ENCODE results near the gene CDK12. TPM values are rescaled to one million over a fixed set of nuclear protein-coding genes. Genes with fewer than 3 reads are reported as not detected.
A peak's percentile ranks its signal among the peaks of the same experiment; 100 is the strongest.
"Not testable (repeated sequence)": the region's sequence is repeated elsewhere in the genome, so short reads cannot be mapped to it uniquely, and the experiment has no call there.

CDK12 gene
- total RNA-seq = 28.6 and 29.9 TPM in 2 replicates
- polyA plus RNA-seq (2012) = 17.0 TPM

DNA sequence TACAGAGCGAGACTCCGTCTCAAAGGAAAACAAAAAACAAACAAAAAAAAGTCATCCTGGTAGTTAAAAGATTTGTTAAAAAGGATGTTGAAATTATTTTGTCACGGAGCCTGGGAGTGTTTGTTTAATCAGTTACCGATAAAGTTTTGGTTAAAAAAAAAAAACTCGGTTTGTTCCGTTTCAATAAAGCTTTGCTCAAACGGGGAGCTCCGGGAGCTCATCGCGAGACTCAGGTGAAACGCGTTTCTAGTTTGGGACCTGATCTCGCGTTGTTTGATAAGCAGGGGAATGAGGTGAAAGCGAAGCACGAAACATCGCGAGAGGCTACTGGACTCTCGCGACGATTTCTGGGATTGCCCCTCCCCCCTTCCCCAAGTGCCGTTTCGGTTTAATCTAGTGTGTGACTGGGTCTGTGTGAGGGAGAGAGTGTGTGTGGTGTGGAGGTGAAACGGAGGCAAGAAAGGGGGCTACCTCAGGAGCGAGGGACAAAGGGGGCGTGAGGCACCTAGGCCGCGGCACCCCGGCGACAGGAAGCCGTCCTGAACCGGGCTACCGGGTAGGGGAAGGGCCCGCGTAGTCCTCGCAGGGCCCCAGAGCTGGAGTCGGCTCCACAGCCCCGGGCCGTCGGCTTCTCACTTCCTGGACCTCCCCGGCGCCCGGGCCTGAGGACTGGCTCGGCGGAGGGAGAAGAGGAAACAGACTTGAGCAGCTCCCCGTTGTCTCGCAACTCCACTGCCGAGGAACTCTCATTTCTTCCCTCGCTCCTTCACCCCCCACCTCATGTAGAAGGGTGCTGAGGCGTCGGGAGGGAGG lies at the start of gene CDK12:
Gene CDK12, plus strand, starts transcription at position 374 of the 813 bp plus-strand sequence. CDS start 586 bp downstream, outside the sequence.
- peak; percentile 100 for DNase-seq (ENCODE audit: low read depth)

DNA sequence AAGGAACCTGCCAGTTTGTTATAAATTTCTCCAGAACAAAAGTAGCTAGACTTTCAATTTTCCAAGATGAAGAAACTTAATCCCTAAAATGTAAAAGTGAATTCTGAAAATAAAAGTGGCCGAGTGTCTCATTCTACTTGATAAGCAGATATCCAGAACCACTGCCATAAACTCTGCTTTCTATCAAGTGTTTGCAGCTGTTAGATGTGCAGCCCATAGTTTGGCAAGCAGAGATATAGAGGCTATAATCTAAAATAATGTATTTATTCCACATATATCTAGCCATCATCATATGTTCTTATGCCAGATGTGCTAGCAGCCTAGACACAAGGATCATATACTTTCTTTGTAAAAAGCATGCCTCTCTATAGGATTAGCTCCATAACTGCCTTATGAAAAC lies 45.1 kb upstream of the CDK12 start:
- no peak for DNase-seq (ENCODE audit: low read depth)

DNA sequence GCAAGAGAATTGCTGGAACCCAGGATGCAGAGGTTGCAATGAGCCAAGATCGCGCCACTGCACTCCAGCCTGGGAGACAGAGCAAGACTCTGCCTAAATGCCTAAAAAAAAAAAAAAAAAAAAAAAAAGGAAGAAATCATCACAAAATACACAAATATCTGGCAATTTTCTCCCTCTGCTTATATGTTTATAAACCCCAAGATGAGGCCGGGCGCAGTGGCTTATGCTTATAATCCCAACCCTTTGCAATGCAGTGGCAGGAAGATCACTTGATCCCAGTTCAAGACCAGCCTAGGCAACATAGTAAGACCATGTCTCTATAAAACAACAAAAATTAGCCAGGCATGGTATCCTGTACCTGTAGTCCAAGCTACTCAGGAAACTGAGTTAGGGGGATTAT lies 31.7 kb upstream of the CDK12 start:
- DNase-seq (ENCODE audit: low read depth) = no peak

DNA sequence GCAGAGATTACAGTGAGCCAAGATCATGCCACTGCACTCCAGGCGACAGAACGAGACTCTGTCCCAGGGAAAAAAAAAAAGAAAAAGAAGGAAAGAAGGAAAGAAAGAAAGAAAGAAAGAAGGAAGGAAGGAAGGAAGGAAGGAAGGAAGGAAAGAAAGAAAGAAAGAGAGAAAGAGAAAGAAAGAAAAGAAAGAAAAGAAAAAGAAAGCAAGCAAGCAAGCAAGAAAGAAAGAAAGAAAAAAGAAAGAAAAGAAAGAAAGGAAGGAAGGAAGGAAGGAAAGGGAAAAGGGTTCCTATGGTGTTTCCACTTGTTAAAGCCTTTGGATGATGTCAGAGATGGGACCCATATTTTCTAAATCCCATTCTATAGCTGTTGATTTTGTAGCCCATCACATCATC lies 21.4 kb upstream of the CDK12 start:
- DNase-seq (ENCODE audit: low read depth) = not testable (repeated sequence)

DNA sequence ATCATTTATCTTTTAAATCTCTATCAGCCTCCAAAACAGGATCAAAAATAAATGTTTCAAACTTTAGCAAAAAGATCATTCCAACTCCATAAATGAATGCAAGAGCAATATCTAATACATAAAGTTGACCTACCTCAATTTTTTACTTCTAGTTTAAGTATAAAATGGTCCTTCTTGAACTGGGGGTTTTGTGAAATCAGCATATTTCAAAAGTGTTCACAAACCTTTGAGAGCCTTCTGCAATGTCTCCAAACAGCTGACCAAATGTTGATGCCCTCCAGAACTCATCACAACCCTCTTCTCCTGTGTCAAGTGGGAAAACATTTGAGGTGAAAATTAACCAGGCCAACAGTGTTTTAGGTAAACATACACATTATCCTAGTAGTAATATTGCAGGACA lies 18.0 kb upstream of the CDK12 start:
- DNase-seq (ENCODE audit: low read depth) = no peak

DNA sequence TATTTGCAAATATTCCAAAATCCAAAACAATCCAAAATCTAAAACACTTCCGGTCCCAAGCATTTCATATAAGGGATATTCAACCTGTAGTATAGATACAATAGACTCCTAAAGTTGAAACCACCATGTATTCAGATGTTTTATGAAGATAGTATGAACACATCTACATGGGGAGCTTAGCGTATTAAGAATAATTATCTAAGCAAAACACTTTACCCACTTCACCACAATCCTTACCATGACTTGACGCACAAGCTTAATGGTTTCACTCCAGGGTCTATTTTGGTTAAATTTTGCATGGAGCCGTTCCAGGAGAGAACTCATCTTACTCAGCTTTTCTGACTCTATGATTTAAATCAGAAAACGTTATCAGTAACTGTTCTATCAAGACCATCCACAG lies 13.7 kb upstream of the CDK12 start:
- no peak for DNase-seq (ENCODE audit: low read depth)

DNA sequence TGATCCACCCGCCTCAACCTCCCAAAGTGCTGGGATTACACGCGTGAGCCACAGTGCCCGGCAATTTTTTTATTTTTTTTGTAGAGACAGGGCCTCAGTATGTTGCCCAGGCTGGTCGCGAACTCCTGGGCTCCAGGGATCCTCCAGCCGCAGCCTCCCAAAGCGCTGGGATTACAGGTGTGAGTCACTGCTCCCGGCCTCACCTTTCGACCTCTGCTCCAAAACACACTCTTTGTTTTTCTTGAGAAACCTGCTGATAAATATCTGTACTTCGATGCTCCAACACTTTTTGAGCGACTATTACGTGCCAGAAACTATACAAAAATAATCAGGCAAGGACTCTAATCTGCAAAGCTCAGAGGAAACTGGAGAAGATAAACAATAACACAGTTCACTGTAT lies 11.2 kb upstream of the CDK12 start:
- no peak for DNase-seq (ENCODE audit: low read depth)

DNA sequence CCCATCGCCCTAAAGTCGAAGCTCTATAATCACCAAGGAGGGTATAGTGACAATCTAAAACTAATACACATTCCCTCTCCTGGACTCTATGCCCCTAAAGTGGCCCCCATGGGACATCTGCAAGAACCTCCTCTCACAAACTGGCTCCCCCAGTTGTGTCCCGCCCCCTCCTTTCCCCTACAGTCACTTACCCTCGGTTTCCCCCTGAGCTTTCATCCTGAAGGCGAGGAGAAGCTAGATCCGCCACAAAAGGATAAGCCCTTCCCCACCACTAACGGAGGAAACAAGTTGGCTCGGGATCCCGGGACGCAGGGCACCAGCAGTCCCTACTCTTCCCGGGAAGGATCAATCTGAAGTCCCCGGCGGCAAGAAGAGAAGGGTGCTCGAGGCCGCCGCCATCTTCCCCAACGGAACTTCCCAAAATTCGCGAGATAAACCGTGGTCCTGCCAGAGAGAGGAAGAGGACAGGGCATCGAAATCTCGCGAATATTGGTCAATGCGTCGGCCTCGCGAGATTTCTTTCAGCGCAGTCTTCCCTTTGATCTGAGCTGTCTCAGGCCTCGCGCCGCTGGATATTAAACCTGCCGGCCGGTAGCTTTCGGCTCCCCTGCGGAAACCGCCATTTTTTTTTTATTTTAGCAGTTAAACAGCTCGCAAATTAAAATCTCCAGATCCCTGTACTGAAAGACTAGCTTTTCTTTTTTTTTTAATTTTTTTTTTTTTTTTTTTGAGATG lies 10.3 kb upstream of the CDK12 start, which contains the start of gene MED1:
Gene MED1, minus strand, starts transcription at position 417 of the 735 bp plus-strand sequence. Its CDS starts 201 bp downstream, at position 216.
- DNase-seq (ENCODE audit: low read depth) = peak; percentile 99

DNA sequence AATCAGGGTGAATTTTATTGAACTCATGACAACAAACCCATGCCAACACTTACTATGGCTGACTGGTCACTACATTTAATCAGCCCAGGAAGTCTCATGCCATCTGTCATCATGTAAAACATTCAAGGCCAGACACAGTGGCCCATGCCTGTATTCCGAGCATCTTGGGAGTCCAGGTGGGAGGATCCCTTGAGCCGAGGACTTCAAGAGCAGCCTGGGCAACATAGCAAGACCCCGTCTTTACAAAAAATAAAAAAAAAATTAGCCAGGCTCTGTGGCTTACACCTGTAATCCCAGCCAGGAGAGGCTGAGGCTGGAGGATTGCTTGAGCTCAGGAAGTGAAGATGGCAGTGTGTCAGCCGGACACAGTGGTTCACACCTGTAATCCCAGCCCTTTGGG lies 5.4 kb upstream of the CDK12 start:
- DNase-seq (ENCODE audit: low read depth) = no peak

DNA sequence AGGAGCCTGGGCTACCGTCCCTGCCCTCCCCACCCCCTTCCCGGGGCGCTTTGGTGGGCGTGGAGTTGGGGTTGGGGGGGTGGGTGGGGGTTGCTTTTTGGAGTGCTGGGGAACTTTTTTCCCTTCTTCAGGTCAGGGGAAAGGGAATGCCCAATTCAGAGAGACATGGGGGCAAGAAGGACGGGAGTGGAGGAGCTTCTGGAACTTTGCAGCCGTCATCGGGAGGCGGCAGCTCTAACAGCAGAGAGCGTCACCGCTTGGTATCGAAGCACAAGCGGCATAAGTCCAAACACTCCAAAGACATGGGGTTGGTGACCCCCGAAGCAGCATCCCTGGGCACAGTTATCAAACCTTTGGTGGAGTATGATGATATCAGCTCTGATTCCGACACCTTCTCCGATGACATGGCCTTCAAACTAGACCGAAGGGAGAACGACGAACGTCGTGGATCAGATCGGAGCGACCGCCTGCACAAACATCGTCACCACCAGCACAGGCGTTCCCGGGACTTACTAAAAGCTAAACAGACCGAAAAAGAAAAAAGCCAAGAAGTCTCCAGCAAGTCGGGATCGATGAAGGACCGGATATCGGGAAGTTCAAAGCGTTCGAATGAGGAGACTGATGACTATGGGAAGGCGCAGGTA lies 762 bp downstream of the CDK12 start:
- no peak for DNase-seq (ENCODE audit: low read depth)

DNA sequence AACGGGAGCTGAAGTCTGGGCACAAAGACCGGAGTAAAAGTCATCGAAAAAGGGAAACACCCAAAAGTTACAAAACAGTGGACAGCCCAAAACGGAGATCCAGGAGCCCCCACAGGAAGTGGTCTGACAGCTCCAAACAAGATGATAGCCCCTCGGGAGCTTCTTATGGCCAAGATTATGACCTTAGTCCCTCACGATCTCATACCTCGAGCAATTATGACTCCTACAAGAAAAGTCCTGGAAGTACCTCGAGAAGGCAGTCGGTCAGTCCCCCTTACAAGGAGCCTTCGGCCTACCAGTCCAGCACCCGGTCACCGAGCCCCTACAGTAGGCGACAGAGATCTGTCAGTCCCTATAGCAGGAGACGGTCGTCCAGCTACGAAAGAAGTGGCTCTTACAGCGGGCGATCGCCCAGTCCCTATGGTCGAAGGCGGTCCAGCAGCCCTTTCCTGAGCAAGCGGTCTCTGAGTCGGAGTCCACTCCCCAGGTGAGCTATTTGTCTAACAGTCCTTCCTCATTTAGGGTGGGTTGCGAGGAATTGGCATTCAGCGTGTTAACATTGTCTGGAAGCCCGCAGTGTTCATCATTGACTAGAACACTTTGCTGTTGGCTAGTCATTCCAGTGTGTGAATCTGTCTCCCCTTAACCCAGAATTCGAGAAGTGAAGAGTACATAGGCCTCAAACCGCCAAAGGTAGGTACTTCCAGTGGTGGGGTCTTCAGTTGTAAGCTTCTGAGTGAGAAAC lies 1.5 kb downstream of the CDK12 start:
- DNase-seq (ENCODE audit: low read depth) = peak; percentile 5

DNA sequence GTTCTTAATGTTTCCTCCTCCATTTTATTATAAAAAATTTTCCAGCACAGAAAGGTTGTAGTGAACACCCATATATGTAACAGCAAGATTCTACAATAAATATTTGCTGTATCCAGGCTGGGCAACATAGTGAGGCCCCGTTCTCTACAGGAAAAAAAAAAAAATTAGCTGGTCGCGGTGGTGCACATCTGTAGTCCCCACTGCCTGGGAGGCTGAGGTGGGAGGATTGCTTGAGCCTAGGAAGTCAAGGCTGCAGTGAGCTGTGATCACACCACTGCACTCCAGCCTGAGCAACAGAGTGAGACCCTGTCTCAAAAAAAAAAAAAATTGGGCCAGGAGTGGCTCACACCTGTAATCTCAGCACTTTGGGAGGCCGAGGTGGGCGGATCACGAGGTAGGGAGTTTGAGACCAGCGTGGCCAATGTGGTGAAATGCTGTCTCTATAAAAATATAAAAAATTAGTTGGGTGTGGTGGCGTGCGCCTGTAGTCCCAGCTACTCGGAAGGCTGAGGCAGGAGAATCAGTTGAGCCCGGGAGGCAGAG lies 3.4 kb downstream of the CDK12 start:
- DNase-seq (ENCODE audit: low read depth) = not testable (repeated sequence)

DNA sequence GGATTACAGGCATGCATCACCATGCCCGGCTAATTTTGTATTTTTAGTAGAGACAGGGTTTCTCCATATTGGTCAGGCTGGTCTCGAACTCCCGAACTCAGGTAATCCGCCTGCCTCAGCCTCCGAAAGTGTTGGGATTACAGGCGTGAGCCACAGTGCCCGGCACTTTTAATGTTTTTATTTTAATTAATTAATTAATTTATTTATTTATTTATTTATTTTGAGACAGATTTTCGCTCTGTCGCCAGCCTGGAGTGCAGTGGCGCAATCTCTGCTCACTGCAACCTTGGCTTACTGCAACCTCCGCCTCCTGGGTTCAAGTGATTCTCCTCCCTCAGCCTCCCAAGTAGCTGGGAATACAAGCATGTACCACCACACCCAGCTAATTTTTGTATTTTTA lies 7.3 kb downstream of the CDK12 start:
- DNase-seq (ENCODE audit: low read depth) = not testable (repeated sequence)

DNA sequence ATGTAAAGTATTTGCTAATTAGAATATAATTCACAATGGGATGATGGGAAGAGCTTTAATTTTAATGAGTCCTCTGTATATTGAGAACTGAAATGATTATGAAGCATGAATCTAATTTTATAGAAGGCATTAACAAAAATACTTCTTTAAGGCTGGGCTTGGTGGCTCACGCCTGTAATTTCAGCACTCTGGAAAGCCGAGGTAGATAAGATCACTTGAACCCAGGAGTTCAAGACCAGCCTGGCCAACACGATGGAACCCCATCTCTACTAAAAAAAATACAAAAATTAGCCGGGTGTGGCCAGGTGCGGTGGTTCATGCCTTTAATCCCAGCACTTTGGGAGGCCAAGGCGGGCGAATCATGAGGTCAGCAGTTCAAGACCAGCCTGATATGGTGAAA lies 12.0 kb downstream of the CDK12 start:
- DNase-seq (ENCODE audit: low read depth) = no peak

DNA sequence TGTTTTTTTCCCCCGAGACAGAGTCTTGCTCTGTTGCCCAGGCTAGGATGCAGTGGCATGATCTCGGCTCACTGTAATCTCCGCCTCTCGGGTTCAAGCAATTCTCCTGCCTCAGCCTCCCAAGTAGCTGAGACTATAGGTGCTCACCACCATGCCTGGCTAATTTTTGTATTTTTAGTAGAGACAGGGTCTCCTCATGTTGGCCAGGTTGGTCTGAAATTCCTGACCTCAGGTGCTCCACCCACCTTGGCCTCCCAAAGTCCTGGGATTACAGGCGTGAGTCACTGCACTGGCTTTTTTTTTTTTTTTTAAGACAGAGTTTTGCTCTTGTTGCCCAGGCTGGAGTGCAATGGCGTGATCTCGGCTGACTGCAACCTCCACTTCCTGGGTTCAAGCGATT lies 18.3 kb downstream of the CDK12 start:
- not testable (repeated sequence) for DNase-seq (ENCODE audit: low read depth)

DNA sequence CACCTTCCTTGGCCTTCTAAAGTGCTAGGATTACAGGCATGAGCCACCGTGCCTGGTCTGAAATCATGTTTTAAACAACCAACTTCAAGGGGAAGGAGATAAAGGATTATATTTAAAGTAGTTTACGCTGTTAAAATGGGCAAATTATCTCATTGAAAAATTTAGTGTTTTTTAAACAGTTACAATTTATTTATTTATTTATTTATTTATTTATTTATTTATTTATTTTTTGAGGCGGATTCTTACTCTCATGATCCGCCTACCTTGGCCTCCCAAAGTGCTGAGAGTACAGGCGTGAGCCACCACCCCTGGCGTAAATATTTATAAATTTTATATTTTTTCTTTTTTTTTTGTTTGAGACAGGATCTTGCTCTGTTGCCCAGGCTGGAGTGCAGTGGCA lies 22.2 kb downstream of the CDK12 start:
- DNase-seq (ENCODE audit: low read depth) = no peak

DNA sequence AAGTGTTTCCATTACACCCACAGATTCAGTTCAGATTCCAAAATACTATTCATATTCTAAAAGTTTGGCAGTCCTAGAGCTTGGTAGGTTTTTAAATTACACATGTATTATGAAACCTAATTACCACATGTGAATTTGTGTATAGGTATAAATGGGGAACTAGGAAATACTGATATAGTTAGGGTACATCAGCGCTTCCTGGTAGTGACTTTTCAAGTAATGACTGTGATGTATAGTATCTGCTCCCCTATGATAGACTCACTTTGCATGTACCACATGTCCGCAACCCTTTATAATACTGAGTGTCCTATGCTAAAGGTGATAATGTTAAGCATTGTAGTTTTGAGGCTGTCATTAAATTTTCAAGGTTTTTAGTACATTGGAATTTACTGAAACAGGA lies 22.9 kb downstream of the CDK12 start:
- DNase-seq (ENCODE audit: low read depth) = no peak

DNA sequence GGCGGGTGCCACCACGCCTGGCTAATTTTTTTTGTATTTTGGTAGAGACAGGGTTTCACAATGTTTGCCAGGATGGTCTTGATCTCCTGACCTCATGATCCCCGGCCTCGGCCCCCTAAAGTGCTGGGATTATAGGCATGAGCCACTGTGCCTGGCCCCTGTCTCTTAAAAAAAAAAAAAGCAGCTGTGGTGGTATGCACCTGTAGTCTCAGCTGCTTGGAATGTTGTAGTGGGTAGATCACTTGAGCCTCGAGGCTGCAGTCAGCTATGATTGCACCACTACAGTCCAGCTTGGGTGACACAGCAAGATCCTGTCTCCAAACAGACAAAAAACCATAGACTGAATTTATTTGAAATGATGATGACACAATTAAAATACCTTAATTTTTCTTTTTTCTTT lies 24.3 kb downstream of the CDK12 start:
- peak; percentile 88 for DNase-seq (ENCODE audit: low read depth)

DNA sequence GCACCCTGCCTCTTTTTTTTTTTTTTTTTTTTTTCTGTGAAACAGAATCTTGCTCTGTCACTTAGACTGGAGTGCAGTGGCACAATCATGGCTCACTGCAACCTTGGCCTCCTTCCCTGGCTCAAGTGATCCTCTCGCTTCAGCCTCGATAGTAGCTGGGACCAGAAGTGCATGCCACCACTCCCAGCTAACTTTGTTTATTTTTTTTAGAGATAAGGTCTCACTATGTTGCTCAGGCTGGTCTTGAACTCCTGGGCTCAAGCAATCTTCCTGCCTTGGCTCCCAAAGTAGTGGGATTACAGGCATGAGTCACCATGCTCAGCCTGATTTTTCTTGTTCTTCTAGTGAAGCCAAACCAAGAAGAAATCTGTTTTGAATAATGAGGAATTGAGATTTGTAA lies 25.0 kb downstream of the CDK12 start:
- peak; percentile 13 for DNase-seq (ENCODE audit: low read depth)

DNA sequence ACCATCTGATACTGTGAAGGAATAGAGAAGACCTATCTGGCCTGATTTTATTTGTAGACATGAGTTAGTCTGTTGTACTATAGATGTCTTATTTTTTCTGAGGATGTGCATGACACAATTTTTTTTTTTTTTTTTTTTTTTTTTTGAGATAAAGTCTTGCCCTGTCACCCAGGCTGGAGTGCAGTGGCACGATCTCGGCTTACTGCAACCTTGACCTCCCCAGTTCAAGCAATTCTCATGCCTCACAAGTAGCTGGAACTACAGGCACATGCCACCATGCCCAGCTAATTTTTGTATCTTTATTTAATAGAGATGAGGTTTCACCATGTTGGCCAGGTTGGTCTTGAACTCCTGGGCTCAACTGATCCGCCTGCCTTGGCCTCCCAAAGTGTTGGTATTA lies 26.2 kb downstream of the CDK12 start:
- not testable (repeated sequence) for DNase-seq (ENCODE audit: low read depth)

DNA sequence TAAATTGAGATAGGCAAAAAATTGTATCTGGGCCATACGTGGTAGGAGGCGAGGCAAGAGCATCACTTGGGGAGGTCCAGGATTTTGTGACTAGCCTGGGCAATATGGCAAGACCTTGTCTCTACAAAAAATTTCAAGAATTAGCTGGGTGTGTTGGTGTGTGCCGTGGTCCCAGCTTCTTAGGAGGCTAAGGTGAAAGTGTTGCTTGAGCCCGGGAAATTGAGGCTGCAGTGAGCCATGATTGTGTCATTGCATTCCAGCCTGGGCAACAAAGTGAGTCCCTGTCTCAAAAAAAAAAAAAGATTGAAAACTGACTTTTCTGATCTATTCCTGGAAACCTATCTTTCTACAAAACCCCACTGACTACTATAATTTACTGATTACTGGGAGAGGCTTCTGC lies 26.7 kb downstream of the CDK12 start:
- no peak for DNase-seq (ENCODE audit: low read depth)

Data from myocyte (in vitro differentiated cells).